Kidney (tissue), 14 donors: ENCODE results near the gene NRTN. TPM values are rescaled to one million over a fixed set of nuclear protein-coding genes. Genes with fewer than 3 reads are reported as not detected.

Experiments used
- DNase-seq, 5 donors: peaks; one replicate each; pipeline ENCODE4 v3.0.0-alpha.2; 2013 to 2020
- FAIRE-seq: peaks from 2 replicates; lab custom pipeline; 2012; peaks lifted over from hg19 to GRCh38; lab: Jason Lieb, UNC
- H3K27ac ChIP-seq, 2 donors: one replicate each; pipeline ENCODE4 v1.7.0; 2013; ENCODE audit warnings: low read depth in 2 of 2, low read length in 2 of 2, inconsistent platforms in 1 of 2
- H3K27me3 ChIP-seq: one replicate; pipeline ENCODE4 v1.7.1; 2013; ENCODE audit warnings: low read length, inconsistent platforms; ENCODE audit not compliant: control insufficient read depth, insufficient read depth
- H3K36me3 ChIP-seq, 3 donors: one replicate each; pipeline versions ENCODE4 v1.7.0 to v1.7.1; 2013; ENCODE audit warnings: low read length in 3 of 3, control low read depth in 1 of 3, inconsistent platforms in 1 of 3; ENCODE audit not compliant: insufficient read depth in 3 of 3, control insufficient read depth in 2 of 3
- H3K4me1 ChIP-seq, 3 donors: one replicate each; pipeline versions ENCODE4 v1.7.0 to v1.7.1; 2013; ENCODE audit warnings: low read length in 3 of 3, inconsistent platforms in 1 of 3, low read depth in 1 of 3; ENCODE audit not compliant: control insufficient read depth in 2 of 3, insufficient read depth in 2 of 3
- H3K4me3 ChIP-seq, 3 donors: one replicate each; pipeline versions ENCODE4 v1.7.0 to v1.8.1; 2013; ENCODE audit warnings: low read length in 3 of 3, control low read depth in 1 of 3, inconsistent platforms in 1 of 3
- H3K9ac ChIP-seq, 3 donors: one replicate each; pipeline versions ENCODE4 v1.7.0 to v1.7.1; 2013; ENCODE audit warnings: low read length in 3 of 3, control low read depth in 1 of 3, inconsistent platforms in 1 of 3
- H3K9me3 ChIP-seq, 3 donors: one replicate each; pipeline versions ENCODE4 v1.7.0 to v1.7.1; 2013; ENCODE audit warnings: low read length in 3 of 3, control low read depth in 1 of 3, inconsistent platforms in 1 of 3; ENCODE audit not compliant: control insufficient read depth in 2 of 3, insufficient read depth in 1 of 3
- intact Hi-C: fragments of 100-400 bp; cut with DNase I; formaldehyde crosslinking; loops from one replicate; pipeline ENCODE4 v1.11.1; 2022
- polyA plus RNA-seq: library from polyadenylated mRNA; stranded (reverse); fragments of 350-450 nt; fragmentation: Illumina TruSeq; extraction: RNeasy Lipid Tissue Mini Kit (QIAGEN cat#74804); gene quantifications from one replicate; pipeline ENCODE4 v1.2.3, GENCODE V29; 2014; ENCODE audit warnings: low read depth, low replicate concordance; ENCODE audit not compliant: insufficient read depth
- total RNA-seq: library from RNA; stranded (reverse); fragmentation: NEBNext Ultra II Directional; extraction: Animal tissue kit (Norgen Biotek cat#: 25700); gene quantifications from one replicate; pipeline ENCODE4 v1.2.1, GENCODE V29; 2021
- TF ChIP-seq, protein P1 (sequence below): IDR thresholded peaks from 3 replicates; pipeline ENCODE4 v1.5.1; 2012; ENCODE audit warnings: mild to moderate bottlenecking, moderate library complexity, borderline replicate concordance; ENCODE audit not compliant: insufficient read depth; ENCODE audit errors: extremely low read depth
- donor health status: control.
- donor health status: control.
- donor health status: control.
- donor health status: control.
- donor health status: control.
- donor health status: DM: yes; HTN: yes; CAD: no.
- donor health status: Normal renal cell carcinoma (clear cell type).

The NRTN gene
- total and polyA plus RNA-seq, 2 donors from 2014 or later = 3.5 to 5.8 TPM

DNA sequence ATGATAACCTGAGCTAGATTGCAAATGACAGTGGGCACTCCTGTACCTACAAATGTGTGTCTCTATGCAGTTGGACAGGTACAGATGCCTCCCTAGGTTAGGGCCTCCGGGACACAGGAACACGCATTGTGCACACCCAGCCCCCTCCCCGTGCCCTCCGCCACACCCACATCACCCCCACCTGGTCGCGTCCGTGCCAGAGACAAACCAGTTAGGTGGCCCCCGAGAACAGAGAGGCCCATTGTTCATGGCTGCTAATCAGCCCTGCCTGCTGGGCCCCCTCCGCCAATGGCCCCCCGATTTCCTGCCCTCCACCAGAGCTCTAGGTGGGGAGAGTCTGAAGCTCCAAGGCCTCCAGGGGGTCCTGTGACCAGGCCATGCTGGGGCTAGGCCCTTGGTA lies 13.7 kb downstream of the NRTN start:
- H3K9ac ChIP-seq = no peak overlapping the region
- FAIRE-seq (no peak), DNase-seq (peak in 1 of 5 donors; percentile 39)
- no peaks in the 10 kb centered on the region for H3K9me3 ChIP-seq
- no peak overlapping the region for H3K4me3 ChIP-seq
- H3K27ac ChIP-seq = no peak overlapping the region
- TF ChIP-seq, protein P1, sequence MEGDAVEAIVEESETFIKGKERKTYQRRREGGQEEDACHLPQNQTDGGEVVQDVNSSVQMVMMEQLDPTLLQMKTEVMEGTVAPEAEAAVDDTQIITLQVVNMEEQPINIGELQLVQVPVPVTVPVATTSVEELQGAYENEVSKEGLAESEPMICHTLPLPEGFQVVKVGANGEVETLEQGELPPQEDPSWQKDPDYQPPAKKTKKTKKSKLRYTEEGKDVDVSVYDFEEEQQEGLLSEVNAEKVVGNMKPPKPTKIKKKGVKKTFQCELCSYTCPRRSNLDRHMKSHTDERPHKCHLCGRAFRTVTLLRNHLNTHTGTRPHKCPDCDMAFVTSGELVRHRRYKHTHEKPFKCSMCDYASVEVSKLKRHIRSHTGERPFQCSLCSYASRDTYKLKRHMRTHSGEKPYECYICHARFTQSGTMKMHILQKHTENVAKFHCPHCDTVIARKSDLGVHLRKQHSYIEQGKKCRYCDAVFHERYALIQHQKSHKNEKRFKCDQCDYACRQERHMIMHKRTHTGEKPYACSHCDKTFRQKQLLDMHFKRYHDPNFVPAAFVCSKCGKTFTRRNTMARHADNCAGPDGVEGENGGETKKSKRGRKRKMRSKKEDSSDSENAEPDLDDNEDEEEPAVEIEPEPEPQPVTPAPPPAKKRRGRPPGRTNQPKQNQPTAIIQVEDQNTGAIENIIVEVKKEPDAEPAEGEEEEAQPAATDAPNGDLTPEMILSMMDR = no peak
- H3K27me3 ChIP-seq = no peaks in the 10 kb centered on the region
- intact Hi-C loops = no loop called here
- no peaks in the 10 kb centered on the region for H3K4me1 ChIP-seq
- H3K36me3 ChIP-seq = no peaks in the 10 kb centered on the region

DNA sequence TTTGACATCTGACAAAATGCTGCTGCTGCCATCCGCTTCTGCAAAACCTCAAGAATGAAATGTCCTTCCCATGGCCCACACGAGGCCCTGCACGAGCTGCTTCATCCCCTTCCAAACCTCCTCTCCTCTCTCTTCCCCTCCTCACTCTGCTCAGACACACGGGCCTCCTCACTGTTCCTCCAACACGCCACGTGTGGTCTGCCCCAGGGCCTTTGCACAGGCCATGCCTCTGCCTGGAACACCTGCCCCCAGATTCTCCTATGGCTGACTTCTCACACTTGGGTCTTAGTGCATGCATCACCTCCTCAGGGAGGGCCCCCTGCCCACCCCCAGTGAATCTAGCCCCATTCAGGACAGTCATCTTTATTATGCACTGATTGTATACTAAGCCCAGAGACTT lies 15.9 kb downstream of the NRTN start:
- FAIRE-seq (no peak), DNase-seq (peak in 1 of 5 donors; percentile 45)
- Histone ChIP-seq H3K27ac (no peak overlapping the region), H3K36me3 (no peaks in the 10 kb centered on the region), H3K27me3 (no peaks in the 10 kb centered on the region), H3K4me1 (no peaks in the 10 kb centered on the region), H3K4me3 (no peak overlapping the region), H3K9me3 (no peaks in the 10 kb centered on the region), H3K9ac (no peak overlapping the region)
- TF ChIP-seq, protein P1 = no peak
- intact Hi-C loops = no loop called here

DNA sequence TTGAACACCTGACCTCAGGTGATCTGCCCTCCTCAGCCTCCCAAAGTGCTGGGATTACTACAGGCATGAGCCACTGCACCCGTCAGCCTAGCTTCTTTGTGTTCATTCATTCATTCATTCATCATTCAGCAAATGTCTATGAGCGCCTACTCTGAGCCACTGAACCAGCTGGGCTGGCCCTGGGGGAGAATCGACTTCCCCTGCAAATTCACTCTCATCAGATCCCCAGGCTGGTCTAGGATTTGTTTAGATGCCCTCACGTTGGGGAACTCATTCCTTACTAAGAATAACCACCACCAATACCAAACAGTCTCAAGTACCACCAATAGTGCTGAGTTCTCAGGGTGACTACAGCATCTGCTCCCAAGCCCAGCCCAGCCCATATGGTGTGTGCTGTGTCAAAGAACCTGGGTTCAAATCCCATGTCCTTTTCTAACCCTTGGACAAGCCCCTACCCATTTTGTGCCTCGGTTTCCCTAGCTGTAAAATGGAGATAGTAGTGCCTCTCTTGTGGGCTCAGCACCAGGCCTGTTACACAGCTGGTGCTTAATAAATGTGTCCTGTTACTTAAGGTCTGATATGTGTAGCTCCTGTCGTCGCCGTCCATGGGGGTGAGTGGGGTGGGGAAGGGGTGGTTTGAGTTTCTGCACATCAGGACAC lies 16.8 kb downstream of the NRTN start:
- H3K27ac ChIP-seq = no peak overlapping the region
- no peaks in the 10 kb centered on the region for H3K27me3 ChIP-seq
- DNase-seq (peak in 1 of 5 donors; percentile 38), FAIRE-seq (no peak)
- intact Hi-C loops = no loop called here
- H3K4me3 ChIP-seq = no peak overlapping the region
- H3K9ac ChIP-seq = no peak overlapping the region
- no peaks in the 10 kb centered on the region for H3K4me1 ChIP-seq
- no peaks in the 10 kb centered on the region for H3K36me3 ChIP-seq
- H3K9me3 ChIP-seq = no peaks in the 10 kb centered on the region
- TF ChIP-seq, protein P1 = no peak
